Activated naive CD8-positive, alpha-beta T cell treated with anti-CD3 and anti-CD28 coated beads, Interleukin-2, amount 50 U/mL, for 24 hours (primary cell): Measurements from ENCODE around the gene RRM1.
"Not testable (repeated sequence)": the region's sequence is repeated elsewhere in the genome, so short reads cannot be mapped to it uniquely, and the experiment has no call there.

Experiments used
- ATAC-seq: fragments of 150-1000 bp; cut with Tn5 transposase; one replicate; pipeline ENCODE4 v1.10.0; 2021
- DNase-seq: peaks from one replicate; pipeline ENCODE4 v3.0.0; 2021
- H3K27ac Mint-ChIP-seq: one replicate; pipeline ENCODE4 v1.8.0; 2021; ENCODE audit warnings: mild to moderate bottlenecking, mixed read lengths
- H3K27me3 Mint-ChIP-seq: one replicate; pipeline ENCODE4 v1.8.0; 2021; ENCODE audit warnings: mixed read lengths
- H3K36me3 Mint-ChIP-seq: one replicate; pipeline ENCODE4 v1.8.0; 2021; ENCODE audit warnings: low read depth, mixed read lengths
- H3K4me1 Mint-ChIP-seq: one replicate; pipeline ENCODE4 v1.8.0; 2021; ENCODE audit warnings: mixed read lengths
- H3K4me3 Mint-ChIP-seq: one replicate; pipeline ENCODE4 v1.8.0; 2021; ENCODE audit warnings: mild to moderate bottlenecking, moderate library complexity, mixed read lengths
- H3K9me3 Mint-ChIP-seq: one replicate; pipeline ENCODE4 v1.8.0; 2021; ENCODE audit warnings: mixed read lengths

RRM1 gene

DNA sequence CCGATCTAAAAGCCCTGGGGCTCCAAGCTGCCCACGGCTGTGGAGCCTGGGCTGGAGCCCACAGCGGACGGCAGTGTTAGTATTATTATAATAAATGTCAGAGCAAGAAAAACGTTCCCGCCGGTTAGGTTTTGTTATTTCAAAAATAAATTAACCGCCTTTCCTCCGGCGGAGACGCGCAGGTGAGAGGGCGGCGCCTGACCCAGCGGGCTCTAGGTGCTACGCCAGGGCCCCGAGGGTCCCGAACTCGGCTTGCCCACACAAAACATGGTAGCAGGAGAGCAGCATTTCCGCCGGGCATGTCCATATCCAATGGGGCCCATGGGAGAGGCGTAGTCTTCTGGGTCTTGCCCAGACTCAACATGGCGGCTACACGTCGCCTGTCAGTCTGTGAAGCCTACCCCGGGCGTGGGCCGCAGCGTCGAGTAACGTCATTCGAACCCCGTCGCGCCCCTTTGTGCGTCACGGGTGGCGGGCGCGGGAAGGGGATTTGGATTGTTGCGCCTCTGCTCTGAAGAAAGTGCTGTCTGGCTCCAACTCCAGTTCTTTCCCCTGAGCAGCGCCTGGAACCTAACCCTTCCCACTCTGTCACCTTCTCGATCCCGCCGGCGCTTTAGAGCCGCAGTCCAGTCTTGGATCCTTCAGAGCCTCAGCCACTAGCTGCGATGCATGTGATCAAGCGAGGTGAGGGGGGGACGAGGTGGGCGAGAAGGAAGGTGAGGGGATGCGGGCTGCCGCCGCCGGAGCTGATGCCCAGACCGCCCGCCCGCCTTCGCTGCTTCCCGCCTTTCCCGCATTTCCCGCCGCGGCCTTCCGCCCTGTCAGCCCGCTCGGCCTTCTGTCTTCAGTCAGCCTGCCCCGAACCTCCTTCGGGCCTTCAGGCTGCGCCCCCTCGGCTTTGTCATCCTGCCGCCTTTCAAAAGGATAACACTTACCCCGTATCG is at the start of gene RRM1:
TSS of gene RRM1 (plus strand) at position 452 of the 944 bp plus-strand sequence. CDS start at position 666, 214 bp downstream.
- Mint-ChIP-seq H3K27me3 (no peaks in the 10 kb centered on the region), H3K4me3 (peak within 1 kb of the TSS; percentile 94), H3K4me1 (peaks cover 71% of the 10 kb centered on the region), H3K36me3 (peaks cover 39% of the 10 kb centered on the region), H3K27ac (peak within 1 kb of the TSS; percentile 93), H3K9me3 (no peaks in the 10 kb centered on the region)
- ATAC-seq: peak; percentile 98
- DNase-seq: peak; percentile 96

DNA sequence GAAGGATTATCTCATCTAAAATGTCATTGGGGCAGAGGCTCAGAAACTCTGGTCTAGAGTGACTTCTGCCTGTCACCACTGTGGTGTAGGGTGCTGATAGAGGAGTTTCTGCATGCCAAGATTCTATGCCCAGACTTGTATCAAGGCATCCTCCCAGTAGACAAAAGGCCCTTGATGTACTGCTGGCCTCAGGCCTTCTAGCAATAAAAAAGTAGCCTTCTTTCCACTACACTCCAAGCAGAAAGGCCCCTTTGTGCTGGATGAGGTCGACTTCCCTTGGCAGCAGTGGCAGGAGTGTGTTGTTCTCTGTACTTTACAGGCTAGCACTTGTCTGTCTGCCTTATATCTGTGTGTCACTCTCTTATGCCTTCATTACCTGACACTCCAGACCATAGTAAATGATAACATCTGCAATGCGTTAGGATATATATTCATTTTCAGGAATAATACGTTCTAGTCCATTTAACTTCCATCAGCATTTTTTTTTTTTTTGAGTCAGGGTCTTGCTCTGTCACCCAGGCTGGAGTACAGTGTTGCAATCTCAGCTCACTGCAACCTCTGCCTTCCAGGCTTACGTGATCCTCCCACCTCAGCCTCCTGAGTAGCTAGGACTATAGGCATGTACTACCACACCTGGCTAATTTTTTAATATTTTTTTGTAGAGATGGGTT is 49.5 kb upstream of the RRM1 start:
- H3K9me3 Mint-ChIP-seq: no peaks in the 10 kb centered on the region
- no peak overlapping the region for H3K27ac Mint-ChIP-seq
- peaks cover 32% of the 10 kb centered on the region for H3K4me1 Mint-ChIP-seq
- no peaks in the 10 kb centered on the region for H3K36me3 Mint-ChIP-seq
- no peak for DNase-seq
- H3K27me3 Mint-ChIP-seq: no peaks in the 10 kb centered on the region
- H3K4me3 Mint-ChIP-seq: no peak overlapping the region
- no peak for ATAC-seq

DNA sequence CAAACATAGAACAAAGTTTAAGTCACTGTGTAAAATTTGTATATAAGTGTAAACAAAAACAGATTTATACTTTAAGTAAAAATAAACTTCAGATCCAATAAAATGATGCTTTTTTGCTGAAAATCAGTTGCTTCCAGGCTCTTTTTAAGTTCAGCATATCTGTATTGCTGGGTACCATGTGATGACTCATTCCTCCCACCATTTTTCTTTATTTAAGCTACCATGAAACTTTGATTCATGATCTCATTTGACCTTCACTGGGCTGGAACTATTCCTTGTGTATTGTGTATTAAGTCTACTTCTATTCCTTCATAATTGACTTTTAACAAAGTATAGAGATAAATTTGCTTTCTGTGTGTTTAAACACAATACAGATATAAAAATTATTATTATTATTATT is 46.3 kb upstream of the RRM1 start:
- Mint-ChIP-seq H3K9me3 (no peaks in the 10 kb centered on the region), H3K36me3 (peaks cover 14% of the 10 kb centered on the region), H3K4me1 (peaks cover 25% of the 10 kb centered on the region), H3K27ac (no peak overlapping the region), H3K27me3 (no peaks in the 10 kb centered on the region), H3K4me3 (no peak overlapping the region)
- DNase-seq: no peak
- peak; percentile 78 for ATAC-seq

DNA sequence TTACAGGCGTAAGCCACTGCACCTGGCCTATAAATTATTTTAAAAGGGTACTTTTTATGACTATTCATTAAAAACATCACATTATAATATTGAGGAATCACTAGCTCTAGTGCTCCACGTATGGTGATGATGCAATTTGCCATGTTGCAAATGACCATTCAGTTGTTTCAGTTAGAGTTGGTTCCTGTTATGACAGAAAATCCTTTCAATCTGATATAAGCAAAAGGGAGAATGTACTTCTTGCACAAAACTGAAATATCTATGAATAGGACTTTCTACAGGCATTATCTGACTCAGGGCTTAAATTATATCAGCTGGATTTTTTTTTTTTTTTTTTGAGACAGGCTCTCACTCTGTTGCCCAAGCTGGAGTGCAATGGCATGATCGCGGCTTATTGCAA is 45.6 kb upstream of the RRM1 start:
- H3K4me1 Mint-ChIP-seq: peaks cover 22% of the 10 kb centered on the region
- ATAC-seq (no peak), DNase-seq (no peak)
- H3K4me3 Mint-ChIP-seq: no peak overlapping the region
- no peaks in the 10 kb centered on the region for H3K27me3 Mint-ChIP-seq
- peaks cover 14% of the 10 kb centered on the region for H3K36me3 Mint-ChIP-seq
- no peak overlapping the region for H3K27ac Mint-ChIP-seq
- H3K9me3 Mint-ChIP-seq: no peaks in the 10 kb centered on the region

DNA sequence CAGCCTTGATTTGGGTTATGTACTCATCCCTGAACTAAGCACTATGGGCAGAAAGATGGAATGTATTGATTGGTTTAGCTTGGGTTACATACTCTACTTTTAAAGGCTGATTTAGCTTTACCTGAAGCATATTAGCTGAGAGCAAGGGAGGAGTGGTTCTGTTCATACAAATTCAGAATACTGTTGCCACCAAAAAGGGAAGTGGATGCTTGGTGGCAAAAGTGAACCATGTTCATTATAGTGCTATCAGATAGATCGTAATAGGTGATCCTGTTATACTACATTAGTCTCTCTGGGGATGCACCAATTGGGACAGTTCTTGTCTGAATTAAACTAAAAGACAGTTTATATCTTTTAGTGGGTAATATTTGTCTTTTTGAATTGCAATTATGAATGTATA is 44.5 kb upstream of the RRM1 start:
- no peak for ATAC-seq
- Mint-ChIP-seq H3K27me3 (no peaks in the 10 kb centered on the region), H3K4me3 (no peak overlapping the region), H3K4me1 (peaks cover 20% of the 10 kb centered on the region), H3K27ac (no peak overlapping the region), H3K36me3 (peaks cover 14% of the 10 kb centered on the region), H3K9me3 (no peaks in the 10 kb centered on the region)
- DNase-seq: no peak

DNA sequence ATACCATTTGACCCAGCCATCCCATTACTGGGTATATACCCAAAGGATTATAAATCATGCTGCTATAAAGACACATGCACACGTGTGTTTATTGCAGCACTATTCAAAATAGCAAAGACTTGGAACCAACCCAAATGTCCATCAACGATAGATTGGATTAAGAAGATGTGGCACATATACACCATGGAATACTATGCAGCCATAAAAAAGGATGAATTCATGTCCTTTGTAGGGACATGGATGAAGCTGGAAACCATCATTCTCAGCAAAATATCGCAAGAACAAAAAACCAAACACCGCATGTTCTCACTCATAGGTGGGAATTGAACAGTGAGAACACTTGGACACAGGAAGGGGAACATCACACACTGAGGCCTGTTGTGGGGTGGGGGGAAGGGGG is 41.4 kb upstream of the RRM1 start:
- ATAC-seq, H3K4me3 Mint-ChIP-seq, H3K9me3 Mint-ChIP-seq, DNase-seq, H3K27me3 Mint-ChIP-seq: not testable (repeated sequence)
- Mint-ChIP-seq H3K4me1 (peaks cover 30% of the 10 kb centered on the region), H3K36me3 (peaks cover 22% of the 10 kb centered on the region), H3K27ac (peak overlapping the region; percentile 4)

DNA sequence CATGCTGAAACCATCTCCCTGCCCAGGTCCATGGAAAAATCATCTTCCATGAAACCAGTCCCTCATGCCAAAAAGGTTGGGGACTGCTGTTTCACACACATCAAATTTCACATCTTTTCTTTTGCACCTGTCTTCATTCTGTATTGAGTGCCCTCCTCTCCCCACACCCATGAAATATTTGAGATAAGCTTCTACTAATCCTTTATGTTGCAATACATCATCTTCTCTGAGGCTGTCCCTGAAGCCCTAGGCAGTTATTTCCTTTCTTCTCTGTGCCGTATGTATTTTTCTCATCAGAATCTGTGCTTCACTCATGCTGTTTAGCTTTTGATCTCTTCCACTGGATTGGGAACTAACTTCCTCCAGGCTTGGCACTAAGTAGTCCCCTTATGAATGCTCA is 40.0 kb upstream of the RRM1 start:
- H3K9me3 Mint-ChIP-seq: no peaks in the 10 kb centered on the region
- H3K36me3 Mint-ChIP-seq: peaks cover 25% of the 10 kb centered on the region
- no peak for DNase-seq
- H3K4me1 Mint-ChIP-seq: peaks cover 27% of the 10 kb centered on the region
- no peaks in the 10 kb centered on the region for H3K27me3 Mint-ChIP-seq
- no peak overlapping the region for H3K4me3 Mint-ChIP-seq
- H3K27ac Mint-ChIP-seq: no peak overlapping the region
- no peak for ATAC-seq

DNA sequence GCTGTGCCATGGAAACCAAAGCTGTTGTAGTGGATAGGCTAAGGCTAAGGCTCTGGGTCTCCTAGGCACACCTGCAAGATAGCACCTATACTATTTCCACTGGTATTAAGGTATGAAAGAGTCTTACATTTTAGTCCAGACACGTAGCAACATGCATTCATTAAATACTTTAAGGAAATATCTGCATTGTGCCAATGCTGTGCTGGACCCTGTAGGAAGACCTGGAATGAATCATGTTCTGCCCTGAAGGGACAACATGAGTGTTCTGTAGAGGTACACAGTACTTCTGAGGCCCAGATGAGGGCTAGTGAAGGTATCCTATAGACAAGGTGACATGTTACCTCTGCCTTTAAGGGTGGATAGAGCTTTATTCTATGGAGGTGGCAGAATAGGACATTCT is 35.2 kb upstream of the RRM1 start:
- Mint-ChIP-seq H3K27ac (peak overlapping the region; percentile 10), H3K9me3 (no peaks in the 10 kb centered on the region), H3K4me1 (peaks cover 27% of the 10 kb centered on the region), H3K27me3 (no peaks in the 10 kb centered on the region), H3K36me3 (peaks cover 16% of the 10 kb centered on the region), H3K4me3 (no peak overlapping the region)
- DNase-seq (no peak), ATAC-seq (no peak)

DNA sequence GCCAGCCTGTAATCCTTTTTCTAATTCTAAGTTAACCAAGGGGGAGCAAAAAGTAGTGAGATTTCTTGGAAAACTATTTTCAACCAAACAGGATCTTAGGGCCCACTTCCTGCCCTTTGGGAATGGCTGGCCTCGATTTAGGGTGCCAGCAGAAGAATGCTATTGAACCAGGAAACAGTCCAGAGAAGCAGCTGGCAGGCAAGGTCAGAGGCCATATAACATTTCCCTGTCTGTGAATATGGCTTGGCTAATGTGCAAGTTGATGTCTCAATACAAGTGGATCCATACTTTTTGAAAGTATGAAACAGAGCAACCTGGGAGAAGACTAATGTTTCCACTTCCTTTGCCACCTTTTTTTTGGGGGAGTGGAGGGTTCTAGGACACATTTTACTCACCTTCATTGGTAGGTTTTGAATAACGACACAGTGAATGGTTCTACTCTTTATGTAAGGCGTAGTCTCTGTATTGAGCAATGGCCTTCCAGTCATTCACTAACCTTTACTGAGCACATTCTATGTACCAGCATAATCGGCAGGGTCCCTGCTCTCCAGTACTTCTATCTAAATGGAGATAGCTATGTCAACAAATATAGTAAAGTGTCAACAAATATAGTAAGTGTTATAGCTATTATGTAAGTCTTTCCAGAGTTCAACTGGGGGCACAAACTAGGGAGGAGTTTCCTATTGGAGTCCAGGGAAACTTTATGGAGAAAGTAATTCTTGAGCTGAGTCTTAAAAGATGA is 34.2 kb upstream of the RRM1 start:
- no peak for ATAC-seq
- peaks cover 14% of the 10 kb centered on the region for H3K36me3 Mint-ChIP-seq

DNA sequence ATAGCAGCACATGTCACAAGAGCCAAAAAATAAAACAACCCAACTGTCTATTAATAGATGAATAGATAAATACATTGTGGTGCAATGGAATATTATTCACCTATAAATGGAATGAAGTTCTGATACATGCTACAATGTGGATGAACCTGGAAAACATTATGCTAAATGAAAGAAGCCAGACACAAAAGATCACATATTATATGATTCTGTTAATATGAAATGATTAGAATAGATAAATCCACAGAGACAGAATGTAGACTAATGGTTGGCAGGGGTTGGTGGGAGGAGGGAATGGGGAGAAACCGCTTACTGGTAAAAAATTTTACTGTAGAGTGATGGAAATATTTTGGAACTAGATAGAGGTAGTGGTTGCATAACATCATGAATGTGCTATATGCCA is 32.9 kb upstream of the RRM1 start:
- H3K9me3 Mint-ChIP-seq: no peaks in the 10 kb centered on the region
- H3K4me3 Mint-ChIP-seq: no peak overlapping the region
- H3K27me3 Mint-ChIP-seq: no peaks in the 10 kb centered on the region
- H3K27ac Mint-ChIP-seq: no peak overlapping the region
- DNase-seq (no peak), ATAC-seq (no peak)
- peaks cover 47% of the 10 kb centered on the region for H3K4me1 Mint-ChIP-seq
- H3K36me3 Mint-ChIP-seq: peaks cover 10% of the 10 kb centered on the region

More for the DNA sequence above, 34.2 kb upstream of the RRM1 start:
- Mint-ChIP-seq H3K4me3 (no peak overlapping the region), H3K27me3 (no peaks in the 10 kb centered on the region), H3K27ac (no peak overlapping the region), H3K9me3 (no peaks in the 10 kb centered on the region), H3K4me1 (peaks cover 35% of the 10 kb centered on the region)
- DNase-seq: no peak

DNA sequence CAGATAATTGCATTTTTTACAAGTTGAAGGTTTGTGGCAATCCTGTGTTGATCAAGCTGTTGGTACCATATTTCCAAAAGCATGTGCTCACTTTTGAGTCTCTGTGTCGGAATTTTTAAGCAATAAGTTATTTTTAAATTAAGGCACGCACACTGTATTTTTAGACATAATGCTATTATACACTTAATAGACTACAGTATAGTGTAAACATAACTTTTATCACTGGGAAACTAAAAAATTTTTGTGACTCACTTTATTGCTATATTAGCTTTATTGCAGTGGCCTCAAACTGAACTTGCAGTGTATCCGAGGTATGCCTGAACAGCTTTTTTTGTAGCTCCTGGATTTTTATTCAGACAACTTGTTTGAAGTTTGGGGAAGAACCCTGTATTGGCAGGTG is 31.3 kb upstream of the RRM1 start:
- Mint-ChIP-seq H3K36me3 (peaks cover 10% of the 10 kb centered on the region), H3K27ac (no peak overlapping the region)

DNA sequence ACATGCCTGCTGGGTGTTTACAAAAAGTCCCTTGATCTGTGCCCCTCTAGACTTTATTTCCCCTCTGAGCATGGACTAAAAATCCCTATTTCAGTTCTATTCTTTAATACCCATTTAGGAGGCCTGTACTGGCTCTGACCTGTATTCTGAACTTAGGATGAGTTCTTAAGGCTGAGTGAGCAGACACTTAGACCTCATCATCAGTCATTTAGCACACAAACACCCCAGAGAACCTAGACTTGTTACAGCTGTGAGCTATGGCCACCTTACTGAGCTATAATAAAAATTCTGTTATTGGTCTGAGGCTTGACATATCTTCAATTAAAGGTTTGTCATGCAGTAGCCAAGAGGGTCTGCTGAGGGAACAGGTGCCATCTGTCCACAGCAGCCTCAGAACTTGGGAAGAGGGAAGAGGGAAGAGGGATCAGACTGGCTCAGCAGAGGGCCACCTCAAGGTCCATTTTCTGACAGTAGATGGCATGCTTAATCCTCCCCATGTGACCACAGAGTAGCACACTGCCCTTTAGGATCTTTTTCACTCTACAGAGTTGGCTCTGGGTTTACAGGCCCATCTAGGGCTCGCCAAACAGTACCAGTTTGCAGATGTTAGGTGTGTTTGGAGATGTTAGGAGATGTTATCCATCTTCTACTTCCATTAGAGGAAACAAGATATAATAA is 30.2 kb upstream of the RRM1 start:
- ATAC-seq: no peak
- Mint-ChIP-seq H3K27me3 (no peaks in the 10 kb centered on the region), H3K4me1 (peaks cover 48% of the 10 kb centered on the region), H3K27ac (no peak overlapping the region), H3K9me3 (no peaks in the 10 kb centered on the region), H3K4me3 (no peak overlapping the region), H3K36me3 (peaks cover 7% of the 10 kb centered on the region)
- no peak for DNase-seq

More for the DNA sequence above, 31.3 kb upstream of the RRM1 start:
- Mint-ChIP-seq H3K4me3 (no peak overlapping the region), H3K9me3 (no peaks in the 10 kb centered on the region), H3K27me3 (no peaks in the 10 kb centered on the region), H3K4me1 (peaks cover 46% of the 10 kb centered on the region)
- DNase-seq (no peak), ATAC-seq (no peak)

DNA sequence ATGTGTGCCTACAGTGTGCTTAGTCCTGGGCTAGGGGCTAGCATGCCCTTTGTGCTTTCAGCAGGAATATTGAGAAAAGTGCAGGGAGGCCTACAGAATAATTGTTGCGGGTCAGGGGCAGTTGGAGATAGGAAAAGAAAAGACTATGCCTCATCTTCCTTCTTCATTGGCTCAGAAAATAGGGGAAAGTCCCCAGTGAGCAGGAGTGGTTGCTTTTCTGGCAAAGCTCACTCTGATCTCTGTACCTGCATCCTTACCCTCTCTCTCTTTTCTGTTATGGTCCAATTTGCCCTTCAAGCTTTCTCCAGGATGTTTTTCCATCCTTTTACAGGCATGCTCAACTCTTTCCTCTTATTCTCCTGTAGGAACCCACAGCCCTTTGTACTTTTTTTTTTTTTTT is 29.5 kb upstream of the RRM1 start:
- ATAC-seq (peak; percentile 53), DNase-seq (no peak)
- peaks cover 5% of the 10 kb centered on the region for H3K36me3 Mint-ChIP-seq
- no peak overlapping the region for H3K27ac Mint-ChIP-seq
- H3K27me3 Mint-ChIP-seq: no peaks in the 10 kb centered on the region
- peaks cover 54% of the 10 kb centered on the region for H3K4me1 Mint-ChIP-seq
- H3K9me3 Mint-ChIP-seq: no peaks in the 10 kb centered on the region
- H3K4me3 Mint-ChIP-seq: no peak overlapping the region
